Measurements from ENCODE around the gene GPR17. TPM values are rescaled to one million over a fixed set of nuclear protein-coding genes. Genes with fewer than 3 reads are reported as not detected.

Gene GPR17
- total RNA-seq, 1 donor from 2014 or later: not detected

DNA sequence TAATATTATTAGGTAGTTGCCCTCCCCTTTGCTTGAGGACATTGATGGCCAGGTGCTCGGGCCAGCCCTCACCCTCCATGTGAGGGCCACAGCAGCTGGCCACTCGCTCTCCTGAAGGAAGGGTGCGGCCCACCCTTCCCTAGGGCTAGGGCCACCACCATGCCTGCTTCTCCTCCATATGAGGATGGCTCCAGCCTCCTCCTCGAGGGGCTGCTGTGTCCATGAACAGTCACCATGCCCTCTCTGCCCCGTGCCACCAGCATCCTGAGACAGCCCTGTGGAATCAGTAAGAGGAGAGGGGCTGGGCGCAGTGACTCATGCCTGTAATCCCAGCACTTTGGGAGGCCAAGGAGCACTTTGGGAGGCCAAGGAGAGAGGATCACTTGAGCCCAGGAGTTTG, 2.4 kb downstream of the GPR17 start:
- Mint-ChIP-seq H3K27me3 (ENCODE audit: insufficient read depth, low read depth) (peaks cover 17% of the 10 kb centered on the region), H3K36me3 (no peaks in the 10 kb centered on the region), H3K9me3 (no peaks in the 10 kb centered on the region), H3K4me1 (peaks cover 58% of the 10 kb centered on the region), H3K4me3 (no peak overlapping the region), H3K27ac (no peak overlapping the region)
- Histone ChIP-seq H4K20me1 (ENCODE audit: low read depth) (no peaks in the 10 kb centered on the region), H3K27ac (no peak overlapping the region), H3K4me1 (peaks cover 8% of the 10 kb centered on the region), H3K36me3 (no peaks in the 10 kb centered on the region), H3K27me3 (no peaks in the 10 kb centered on the region), H3K4me3 (no peak overlapping the region), H3K79me2 (ENCODE audit: low read depth) (no peaks in the 10 kb centered on the region), H3F3A (ENCODE audit: low read depth) (no peaks in the 10 kb centered on the region), H2AFZ (replicated peaks) (no peak overlapping the region), H3K9me3 (ENCODE audit: low read depth) (no peaks in the 10 kb centered on the region), H3K9ac (no peak overlapping the region), H3K4me2 (no peak overlapping the region)
- TF ChIP-seq, protein P1, sequence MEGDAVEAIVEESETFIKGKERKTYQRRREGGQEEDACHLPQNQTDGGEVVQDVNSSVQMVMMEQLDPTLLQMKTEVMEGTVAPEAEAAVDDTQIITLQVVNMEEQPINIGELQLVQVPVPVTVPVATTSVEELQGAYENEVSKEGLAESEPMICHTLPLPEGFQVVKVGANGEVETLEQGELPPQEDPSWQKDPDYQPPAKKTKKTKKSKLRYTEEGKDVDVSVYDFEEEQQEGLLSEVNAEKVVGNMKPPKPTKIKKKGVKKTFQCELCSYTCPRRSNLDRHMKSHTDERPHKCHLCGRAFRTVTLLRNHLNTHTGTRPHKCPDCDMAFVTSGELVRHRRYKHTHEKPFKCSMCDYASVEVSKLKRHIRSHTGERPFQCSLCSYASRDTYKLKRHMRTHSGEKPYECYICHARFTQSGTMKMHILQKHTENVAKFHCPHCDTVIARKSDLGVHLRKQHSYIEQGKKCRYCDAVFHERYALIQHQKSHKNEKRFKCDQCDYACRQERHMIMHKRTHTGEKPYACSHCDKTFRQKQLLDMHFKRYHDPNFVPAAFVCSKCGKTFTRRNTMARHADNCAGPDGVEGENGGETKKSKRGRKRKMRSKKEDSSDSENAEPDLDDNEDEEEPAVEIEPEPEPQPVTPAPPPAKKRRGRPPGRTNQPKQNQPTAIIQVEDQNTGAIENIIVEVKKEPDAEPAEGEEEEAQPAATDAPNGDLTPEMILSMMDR (IDR thresholded peaks at IDR 0.05): no peak
- no peak for TF ChIP-seq EZH2 (IDR thresholded peaks at IDR 0.05)
- TF ChIP-seq EZH2phosphoT487 (IDR thresholded peaks at IDR 0.05): no peak
- no peak for DNase-seq (ENCODE audit: low spot score)

DNA sequence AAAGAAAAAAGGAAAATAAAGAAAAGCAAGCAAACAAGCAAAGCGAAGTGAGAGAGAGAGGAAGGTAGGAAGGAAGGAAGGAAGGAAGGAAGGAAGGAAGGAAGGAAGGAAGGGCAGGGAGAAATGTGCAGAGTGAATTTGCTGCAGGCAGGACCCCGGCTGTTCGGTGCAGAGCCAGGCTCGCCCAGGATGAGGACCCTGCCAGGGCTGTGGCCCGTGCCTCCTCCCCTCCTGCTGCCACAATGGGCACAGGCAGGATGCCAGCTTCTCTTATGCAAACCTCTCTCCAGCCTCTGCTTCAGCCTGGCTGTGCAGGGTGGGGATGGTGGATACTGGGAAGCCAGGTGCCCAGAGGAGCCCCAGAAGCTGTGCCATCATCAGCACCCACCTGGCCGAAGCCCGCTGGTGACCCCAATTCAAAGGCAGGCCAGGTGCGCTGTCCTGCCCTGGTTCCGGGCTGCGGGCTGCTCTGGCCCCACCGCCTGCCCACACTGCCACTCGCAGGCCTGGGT, 3.2 kb downstream of the GPR17 start:
- TF ChIP-seq EZH2 (IDR thresholded peaks at IDR 0.05) (no peak), EZH2phosphoT487 (IDR thresholded peaks at IDR 0.05) (no peak)
- TF ChIP-seq, protein P1 (IDR thresholded peaks at IDR 0.05): no peak
- H3K9me3 ChIP-seq (ENCODE audit: low read depth): no peaks in the 10 kb centered on the region
- H3K36me3 ChIP-seq: no peaks in the 10 kb centered on the region
- no peak for DNase-seq (ENCODE audit: low spot score)
- H3K27ac ChIP-seq: no peak overlapping the region
- no peak overlapping the region for H3K4me3 ChIP-seq
- peaks cover 55% of the 10 kb centered on the region for H3K4me1 Mint-ChIP-seq
- H3K4me1 ChIP-seq: peaks cover 8% of the 10 kb centered on the region
- no peak overlapping the region for H3K9ac ChIP-seq
- H3K4me2 ChIP-seq: no peak overlapping the region
- H3K27ac Mint-ChIP-seq: no peak overlapping the region
- H4K20me1 ChIP-seq (ENCODE audit: low read depth): no peaks in the 10 kb centered on the region
- no peaks in the 10 kb centered on the region for H3K9me3 Mint-ChIP-seq
- no peaks in the 10 kb centered on the region for H3K27me3 ChIP-seq
- H3F3A ChIP-seq (ENCODE audit: low read depth): no peaks in the 10 kb centered on the region
- H3K4me3 Mint-ChIP-seq: no peak overlapping the region
- H3K79me2 ChIP-seq (ENCODE audit: low read depth): no peaks in the 10 kb centered on the region
- peaks cover 12% of the 10 kb centered on the region for H3K27me3 Mint-ChIP-seq (ENCODE audit: insufficient read depth, low read depth)
- peak overlapping the region; percentile 81 for H2AFZ ChIP-seq (replicated peaks)
- no peaks in the 10 kb centered on the region for H3K36me3 Mint-ChIP-seq

DNA sequence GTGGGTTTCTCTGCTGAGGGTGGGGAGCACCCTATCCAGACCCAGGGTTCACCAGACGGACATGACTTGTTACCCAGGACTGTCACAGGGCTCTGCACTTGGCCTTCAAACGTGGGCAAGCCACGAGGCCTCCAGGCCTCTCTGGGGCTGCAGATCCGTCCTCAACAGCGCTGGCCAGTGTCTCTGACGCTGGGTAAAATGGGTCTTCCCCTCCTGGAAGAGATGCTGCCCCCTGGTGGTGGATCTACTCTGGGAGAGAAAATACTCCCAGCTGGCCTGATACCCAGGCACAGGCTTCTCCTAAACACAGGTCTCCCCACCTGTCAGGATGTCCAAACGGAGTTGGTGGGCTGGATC, 3.7 kb downstream of the GPR17 start:
- Histone ChIP-seq H3K9me3 (ENCODE audit: low read depth) (no peaks in the 10 kb centered on the region), H4K20me1 (ENCODE audit: low read depth) (no peaks in the 10 kb centered on the region), H3K27ac (no peak overlapping the region), H3K27me3 (no peaks in the 10 kb centered on the region), H2AFZ (replicated peaks) (peak overlapping the region; percentile 81), H3K9ac (no peak overlapping the region), H3K36me3 (no peaks in the 10 kb centered on the region), H3K79me2 (ENCODE audit: low read depth) (no peaks in the 10 kb centered on the region), H3F3A (ENCODE audit: low read depth) (no peaks in the 10 kb centered on the region), H3K4me2 (no peak overlapping the region), H3K4me3 (no peak overlapping the region), H3K4me1 (peaks cover 9% of the 10 kb centered on the region)
- Mint-ChIP-seq H3K36me3 (no peaks in the 10 kb centered on the region), H3K9me3 (no peaks in the 10 kb centered on the region), H3K27me3 (ENCODE audit: insufficient read depth, low read depth) (peaks cover 12% of the 10 kb centered on the region), H3K4me3 (no peak overlapping the region), H3K27ac (peak overlapping the region; percentile 93), H3K4me1 (peaks cover 53% of the 10 kb centered on the region)
- TF ChIP-seq EZH2 (IDR thresholded peaks at IDR 0.05): no peak
- TF ChIP-seq, protein P1 (IDR thresholded peaks at IDR 0.05): peak; percentile 89
- peak; percentile 92 for DNase-seq (ENCODE audit: low spot score)
